ENCODE results near the gene ACER1. TPM values are rescaled to one million over a fixed set of nuclear protein-coding genes. Genes with fewer than 3 reads are reported as not detected.

Gene ACER1
- total and polyA plus RNA-seq, 10 of the 15 experiments (the other 5 are each of a cell fraction or from before 2014, with no cell fraction given), result not detected

GRCh38 chr19:6318772-6319171 lies 14.6 kb downstream of the ACER1 start:
- RAD21 ChIA-PET (ENCODE audit: unreplicated experiment), result interaction anchor here (0.6 kb wide), 2 partner anchors 336 to 1126 kb away, joined by 3 read pairs; no protein-coding TSS in a partner anchor
- TF ChIP-seq NFYA (IDR thresholded peaks at IDR 0.05; ENCODE audit: borderline replicate concordance, low read depth, low read length) (no peak), CEBPB (IDR thresholded peaks at IDR 0.05; ENCODE audit: borderline replicate concordance in 1 of 2, low read depth in 2 of 2, low read length in 2 of 2) (no peak), SUZ12 (IDR thresholded peaks at IDR 0.05; ENCODE audit: unreplicated experiment) (no peak), CEBPZ (IDR thresholded peaks at IDR 0.05; ENCODE audit: low read depth, low read length) (no peak), PBX3 (IDR thresholded peaks at IDR 0.05; ENCODE audit: insufficient replicate concordance, low read depth, low read length) (no peak), NRF1 (conservative IDR thresholded peaks at IDR 0.05; ENCODE audit: low read depth, low read length) (no peak), TBL1XR1 (IDR thresholded peaks at IDR 0.05; ENCODE audit: low read depth, low read length) (no peak), ZBTB11 (CRISPR knock-in tag; IDR thresholded peaks at IDR 0.05) (no peak), SIX5 (IDR thresholded peaks at IDR 0.05; ENCODE audit: low read depth, low read length, severe bottlenecking) (no peak), SUPT20H (IDR thresholded peaks at IDR 0.05; ENCODE audit: borderline replicate concordance, control insufficient read depth, low read depth, low read length) (no peak), PRDM15 (CRISPR knock-in tag; IDR thresholded peaks at IDR 0.05) (no peak)

More at GRCh38 chr19:6318772-6319171, 14.6 kb downstream of the ACER1 start:
- no peaks in the 10 kb centered on the region for H3K36me3 ChIP-seq (ENCODE audit: control insufficient read depth in 2 of 2, insufficient read depth in 2 of 2, low read length in 1 of 2)
- no peak overlapping the region for H3K27ac ChIP-seq (ENCODE audit: control insufficient read depth, insufficient read depth)
- POLR2A ChIA-PET, result no interaction called here
- H3K4me1 ChIP-seq (ENCODE audit: control insufficient read depth, insufficient read depth, low read length), result no peaks in the 10 kb centered on the region
- no TSS peak for BruUV-seq (replicated peaks)
- H3K4me3 ChIP-seq, result no peak overlapping the region
- H3K27me3 ChIP-seq (replicated peaks in 1 of 2; ENCODE audit: control insufficient read depth in 2 of 2, insufficient read depth in 2 of 2, low read length in 1 of 2), result no peaks in the 10 kb centered on the region
- no peaks in the 10 kb centered on the region; the same call in 2 of the 3 replicates for H3K9me3 ChIP-seq (replicated peaks; ENCODE audit: control insufficient read depth, insufficient read depth, low read length)
- no peak for ATAC-seq
- no peak for FAIRE-seq
- intact Hi-C loops (cut with micrococcal nuclease; ENCODE audit: unreplicated experiment) (no loop called here), in situ Hi-C loops (cut with MboI) (no loop called here)
- no peak overlapping the region for H3K4me2 ChIP-seq (ENCODE audit: control insufficient read depth, insufficient read depth)
- H3K9ac ChIP-seq (ENCODE audit: control insufficient read depth, insufficient read depth, low read length), result no peak overlapping the region
- no peaks in the 10 kb centered on the region for H3K79me2 ChIP-seq (ENCODE audit: control insufficient read depth, insufficient read depth, low read length)
- no peaks in the 10 kb centered on the region for H4K20me1 ChIP-seq (ENCODE audit: control insufficient read depth, insufficient read depth)
- CTCF ChIA-PET, result interaction anchor here (1.0 kb wide), 1 partner anchor 545 kb away, joined by 3 read pairs; no protein-coding TSS in a partner anchor
- H2AFZ ChIP-seq (ENCODE audit: control insufficient read depth, low read depth, low read length), result no peak overlapping the region
- DNase-seq (ENCODE audit: low read depth, low spot score), result no peak
- SMC1A ChIA-PET (ENCODE audit: uncharacterized antibody, unreplicated experiment), result no interaction called here
- WGBS (ENCODE audit: insufficient coverage, insufficient replicate concordance, low lambda C conversion rate, missing lambda C conversion rate), result 27% methylated on average over 5 of the region's 5 CpGs
